ENCODE results near the gene C16orf92.

Gene C16orf92

GRCh38 chr16:29977063-29977825 lies 45.8 kb upstream of the C16orf92 start:
- no peak for TF ChIP-seq CTCF (conservative IDR thresholded peaks at IDR 0.05; ENCODE audit: control insufficient read depth, insufficient read depth, low read depth, low read length)
- no peak for DNase-seq (ENCODE audit: low read depth)
- no peak overlapping the region for H3K4me3 ChIP-seq (ENCODE audit: control insufficient read depth, low read depth, low read length)

GRCh38 chr16:29978081-29978480 lies 44.9 kb upstream of the C16orf92 start:
- TF ChIP-seq CTCF (conservative IDR thresholded peaks at IDR 0.05; ENCODE audit: control insufficient read depth, insufficient read depth, low read depth, low read length) = no peak
- H3K4me3 ChIP-seq (ENCODE audit: control insufficient read depth, low read depth, low read length) = no peak overlapping the region
- DNase-seq (ENCODE audit: low read depth) = no peak

- no peak overlapping the region for H3K4me3 ChIP-seq (ENCODE audit: control insufficient read depth, low read depth, low read length)
- TF ChIP-seq CTCF (conservative IDR thresholded peaks at IDR 0.05; ENCODE audit: control insufficient read depth, insufficient read depth, low read depth, low read length) = no peak
- no peak for DNase-seq (ENCODE audit: low read depth)
These were observed 44.3 kb upstream of the C16orf92 start for GRCh38 chr16:29978564-29979270.

- no peak for TF ChIP-seq CTCF (conservative IDR thresholded peaks at IDR 0.05; ENCODE audit: control insufficient read depth, insufficient read depth, low read depth, low read length)
- H3K4me3 ChIP-seq (ENCODE audit: control insufficient read depth, low read depth, low read length) = no peak overlapping the region
- DNase-seq (ENCODE audit: low read depth) = no peak
These were observed 40.2 kb upstream of the C16orf92 start for GRCh38 chr16:29982560-29983419.

- H3K4me3 ChIP-seq (ENCODE audit: control insufficient read depth, low read depth, low read length) = no peak overlapping the region
- DNase-seq (ENCODE audit: low read depth) = peak; percentile 63
- TF ChIP-seq CTCF (conservative IDR thresholded peaks at IDR 0.05; ENCODE audit: control insufficient read depth, insufficient read depth, low read depth, low read length) = no peak
These were observed 39.4 kb upstream of the C16orf92 start for GRCh38 chr16:29983420-29984136.

Data from fibroblast of mammary gland (primary cell).